HEK293 (cell line): ENCODE results near the gene SCFD1.
A peak's percentile ranks its signal among the peaks of the same experiment; 100 is the strongest.
"Not testable (repeated sequence)": the region's sequence is repeated elsewhere in the genome, so short reads cannot be mapped to it uniquely, and the experiment has no call there.

Experiments
- CTCF ChIA-PET: fragments of 350-600 bp; formaldehyde crosslinking; extraction: SDS; loops from one replicate; lab custom pipeline; 2021; ENCODE audit warnings: antibody characterized with exemption; lab: Yijun Ruan, JAX
- POLR2A ChIA-PET: fragments of 300-600 bp; formaldehyde crosslinking; extraction: SDS; loops from one replicate; lab custom pipeline; 2020; ENCODE audit warnings: antibody characterized with exemption, inconsistent platforms; lab: Yijun Ruan, JAX
- H3K27ac ChIP-seq: fragments of 200-500 bp; sonication (Bioruptor generic); 2 replicates; pipeline ENCODE4 v1.5.1; 2014; ENCODE audit warnings: low read depth, low read length, control low read depth, inconsistent platforms; ENCODE audit errors: extremely low read depth
- H3K36me3 ChIP-seq, 2 experiments: fragments of 200-500 bp in 1 of 2; sonication (Bioruptor generic) in 1 of 2; 1 replicate in 1 of 2; 2 replicates in 1 of 2; pipeline ENCODE4 v1.5.1; 2014 to 2017; ENCODE audit warnings: inconsistent platforms in 2 of 2, low read length in 2 of 2; ENCODE audit not compliant: control insufficient read depth in 2 of 2, insufficient read depth in 1 of 2
- H3K4me1 ChIP-seq: fragments of 200-500 bp; sonication (Bioruptor generic); 2 replicates; pipeline ENCODE4 v1.5.1; 2014; ENCODE audit warnings: mild to moderate bottlenecking, low read length, inconsistent platforms; ENCODE audit not compliant: control insufficient read depth, insufficient read depth
- H3K4me3 ChIP-seq: 2 replicates; pipeline ENCODE4 v1.5.1; 2011; ENCODE audit warnings: low read depth, mild to moderate bottlenecking, control low read depth, low read length, moderate library complexity
- H3K9me3 ChIP-seq: fragments of 200-500 bp; sonication (Bioruptor generic); 2 replicates; pipeline ENCODE4 v1.5.1; 2014; ENCODE audit warnings: low read depth, low read length, inconsistent platforms; ENCODE audit not compliant: control insufficient read depth, insufficient read depth
- PRDM1 ChIP-seq: fragments of 450-650 bp; formaldehyde crosslinking; IDR thresholded peaks from 2 replicates; pipeline ENCODE4; 2016; ENCODE audit warnings: missing biosample characterization, missing genetic modification characterization
- WT1 ChIP-seq: fragments of 450-650 bp; formaldehyde crosslinking; IDR thresholded peaks from 2 replicates; pipeline ENCODE4 v1.5.1; 2016; ENCODE audit warnings: missing biosample characterization, missing genetic modification characterization
- ZEB2 ChIP-seq: fragments of 450-650 bp; formaldehyde crosslinking; IDR thresholded peaks from 2 replicates; pipeline ENCODE4 v1.5.1; 2016; ENCODE audit warnings: missing biosample characterization, missing genetic modification characterization
- ZNF10 ChIP-seq: fragments of 450-650 bp; formaldehyde crosslinking; IDR thresholded peaks from 2 replicates; pipeline ENCODE4 v1.5.1; 2017; ENCODE audit warnings: missing biosample characterization, missing genetic modification characterization
- ZNF146 ChIP-seq: fragments of 450-650 bp; formaldehyde crosslinking; IDR thresholded peaks from 2 replicates; pipeline ENCODE4 v1.5.1; 2016; ENCODE audit warnings: missing biosample characterization, missing genetic modification characterization
- ZNF292 ChIP-seq: fragments of 450-650 bp; formaldehyde crosslinking; IDR thresholded peaks from 2 replicates; pipeline ENCODE4 v1.5.1; 2016; ENCODE audit warnings: low read depth, missing biosample characterization, missing genetic modification characterization, borderline replicate concordance
- ZNF514 ChIP-seq: fragments of 450-650 bp; formaldehyde crosslinking; IDR thresholded peaks from 2 replicates; pipeline ENCODE4 v1.5.1; 2016; ENCODE audit warnings: missing biosample characterization, missing genetic modification characterization
- ZNF558 ChIP-seq: fragments of 450-650 bp; formaldehyde crosslinking; IDR thresholded peaks from 2 replicates; pipeline ENCODE4 v1.5.1; 2016; ENCODE audit warnings: missing biosample characterization, missing genetic modification characterization
- ZNF626 ChIP-seq: fragments of 450-650 bp; sonication (Bioruptor Pico); formaldehyde crosslinking; IDR thresholded peaks from 2 replicates; pipeline ENCODE4 v1.5.1; 2018; ENCODE audit warnings: missing biosample characterization, missing genetic modification characterization, inconsistent platforms
- ZNF670 ChIP-seq: fragments of 450-650 bp; formaldehyde crosslinking; IDR thresholded peaks from 2 replicates; pipeline ENCODE4 v1.5.1; 2016; ENCODE audit warnings: missing biosample characterization, missing genetic modification characterization, low read depth
- TF ChIP-seq, protein P1 (sequence below): fragments of 450-650 bp; IDR thresholded peaks from 2 replicates; pipeline ENCODE4 v1.5.1; 2018; ENCODE audit warnings: missing biosample characterization, missing genetic modification characterization
- TF ChIP-seq, protein P2 (sequence below): fragments of 450-650 bp; formaldehyde crosslinking; IDR thresholded peaks from 2 replicates; pipeline ENCODE4; 2016; ENCODE audit warnings: missing biosample characterization, missing genetic modification characterization
- TF ChIP-seq, protein P3 (sequence below): fragments of 450-650 bp; formaldehyde crosslinking; IDR thresholded peaks from 2 replicates; pipeline ENCODE4 v1.5.1; 2016; ENCODE audit warnings: missing biosample characterization, missing genetic modification characterization
- TF ChIP-seq, protein P4 (sequence below): fragments of 450-650 bp; formaldehyde crosslinking; IDR thresholded peaks from 2 replicates; pipeline ENCODE4 v1.5.1; 2016; ENCODE audit warnings: missing biosample characterization, missing genetic modification characterization
- TF ChIP-seq, protein P5 (sequence below): fragments of 450-650 bp; formaldehyde crosslinking; IDR thresholded peaks from 2 replicates; pipeline ENCODE4 v1.5.1; 2016; ENCODE audit warnings: missing biosample characterization, missing genetic modification characterization
- TF ChIP-seq, protein P6 (sequence below): fragments of 450-650 bp; formaldehyde crosslinking; optimal IDR thresholded peaks from 2 replicates; pipeline ENCODE3; 2016; ENCODE audit warnings: missing biosample characterization, mild to moderate bottlenecking, missing genetic modification characterization
- TF ChIP-seq, protein P7 (sequence below): fragments of 450-650 bp; IDR thresholded peaks from 2 replicates; pipeline ENCODE4 v1.5.1; 2018; ENCODE audit warnings: missing biosample characterization, mild to moderate bottlenecking, missing genetic modification characterization

The SCFD1 gene

DNA sequence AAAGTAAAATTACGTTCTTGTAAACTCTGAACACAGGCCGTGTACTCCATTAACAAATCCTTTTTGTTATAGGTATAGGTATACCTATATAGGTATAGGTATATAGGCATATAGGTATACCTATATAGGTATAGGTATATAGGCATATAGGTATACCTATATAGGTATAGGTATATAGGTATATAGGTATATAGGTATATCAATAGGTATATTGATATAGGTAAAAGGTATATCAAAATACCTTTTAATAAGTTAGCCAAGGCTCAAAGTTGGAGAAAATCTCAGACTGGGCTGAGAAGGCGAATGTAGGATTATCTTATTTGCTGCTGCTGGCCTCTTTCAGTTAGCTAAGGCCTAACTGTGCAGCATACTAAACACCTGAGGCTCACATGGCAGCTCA is 3.4 kb downstream of the SCFD1 start:
- H3K27ac ChIP-seq = no peak overlapping the region
- no peak for TF ChIP-seq ZNF10 (tag by site-specific recombination)
- peak; percentile 99 for TF ChIP-seq ZEB2 (tag by site-specific recombination)
- TF ChIP-seq, all 188 proteins: peak for 1
- CTCF ChIA-PET = interaction anchor here (0.7 kb wide), 1 partner anchor 362 kb away, joined by 3 read pairs; no protein-coding TSS in a partner anchor
- Histone ChIP-seq H3K9me3 (no peaks in the 10 kb centered on the region), H3K4me1 (peaks cover 4% of the 10 kb centered on the region; the same call in 1 of the 2 replicates), H3K36me3 (peaks cover 6% of the 10 kb centered on the region in 2 experiments), H3K4me3 (no peak overlapping the region)
- POLR2A ChIA-PET = no interaction called here

DNA sequence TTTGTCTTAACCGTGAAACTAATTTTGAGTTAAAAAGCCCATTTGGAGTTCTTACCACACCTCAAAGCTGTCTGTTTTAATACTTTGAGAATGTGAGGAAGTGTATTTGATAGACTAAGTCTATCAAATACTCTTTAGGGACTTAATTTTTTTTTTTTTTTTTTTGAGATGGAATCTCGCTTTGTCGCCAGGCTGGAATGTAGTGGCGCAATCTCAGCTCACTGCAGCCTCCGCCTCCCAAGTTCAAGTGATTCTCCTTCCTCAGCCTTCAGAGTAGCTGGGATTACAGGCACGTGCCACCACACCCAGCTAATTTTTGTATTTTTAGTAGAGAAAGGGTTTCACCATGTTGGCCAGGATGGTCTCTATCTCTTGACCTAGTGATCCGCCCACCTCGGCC is 7.3 kb downstream of the SCFD1 start:
- H3K4me3 ChIP-seq, H3K27ac ChIP-seq, H3K4me1 ChIP-seq, POLR2A ChIA-PET, H3K9me3 ChIP-seq, CTCF ChIA-PET: not testable (repeated sequence)
- peaks cover 20 to 30% of the 10 kb centered on the region in 2 experiments for H3K36me3 ChIP-seq

DNA sequence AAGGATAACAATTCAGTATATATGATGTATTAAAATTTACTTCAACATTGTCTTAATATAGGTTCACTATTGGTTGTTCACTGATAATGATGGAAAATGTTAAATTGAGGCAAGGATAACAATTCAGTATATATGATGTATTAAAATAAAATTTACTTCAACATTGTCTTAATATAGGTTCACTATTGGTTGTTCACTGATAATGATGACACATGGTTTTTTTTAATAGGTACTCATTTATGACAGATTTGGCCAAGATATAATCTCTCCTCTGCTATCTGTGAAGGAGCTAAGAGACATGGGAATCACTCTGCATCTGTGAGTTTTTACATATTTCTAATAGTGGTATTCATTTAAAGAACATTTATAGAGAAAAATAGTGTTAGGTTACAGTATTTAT is 8.1 kb downstream of the SCFD1 start:
- H3K4me3 ChIP-seq = no peak overlapping the region
- no peaks in the 10 kb centered on the region for H3K9me3 ChIP-seq
- peaks cover 21 to 39% of the 10 kb centered on the region in 2 experiments for H3K36me3 ChIP-seq
- H3K27ac ChIP-seq = no peak overlapping the region
- ChIA-PET POLR2A (no interaction called here), CTCF (interaction anchor here (0.6 kb wide), 1 partner anchor 476 kb away, joined by 6 read pairs; no protein-coding TSS in a partner anchor)
- no peaks in the 10 kb centered on the region for H3K4me1 ChIP-seq
- TF ChIP-seq, protein P1, sequence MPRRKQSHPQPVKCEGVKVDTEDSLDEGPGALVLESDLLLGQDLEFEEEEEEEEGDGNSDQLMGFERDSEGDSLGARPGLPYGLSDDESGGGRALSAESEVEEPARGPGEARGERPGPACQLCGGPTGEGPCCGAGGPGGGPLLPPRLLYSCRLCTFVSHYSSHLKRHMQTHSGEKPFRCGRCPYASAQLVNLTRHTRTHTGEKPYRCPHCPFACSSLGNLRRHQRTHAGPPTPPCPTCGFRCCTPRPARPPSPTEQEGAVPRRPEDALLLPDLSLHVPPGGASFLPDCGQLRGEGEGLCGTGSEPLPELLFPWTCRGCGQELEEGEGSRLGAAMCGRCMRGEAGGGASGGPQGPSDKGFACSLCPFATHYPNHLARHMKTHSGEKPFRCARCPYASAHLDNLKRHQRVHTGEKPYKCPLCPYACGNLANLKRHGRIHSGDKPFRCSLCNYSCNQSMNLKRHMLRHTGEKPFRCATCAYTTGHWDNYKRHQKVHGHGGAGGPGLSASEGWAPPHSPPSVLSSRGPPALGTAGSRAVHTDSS = no peak
- TF ChIP-seq, protein P2, sequence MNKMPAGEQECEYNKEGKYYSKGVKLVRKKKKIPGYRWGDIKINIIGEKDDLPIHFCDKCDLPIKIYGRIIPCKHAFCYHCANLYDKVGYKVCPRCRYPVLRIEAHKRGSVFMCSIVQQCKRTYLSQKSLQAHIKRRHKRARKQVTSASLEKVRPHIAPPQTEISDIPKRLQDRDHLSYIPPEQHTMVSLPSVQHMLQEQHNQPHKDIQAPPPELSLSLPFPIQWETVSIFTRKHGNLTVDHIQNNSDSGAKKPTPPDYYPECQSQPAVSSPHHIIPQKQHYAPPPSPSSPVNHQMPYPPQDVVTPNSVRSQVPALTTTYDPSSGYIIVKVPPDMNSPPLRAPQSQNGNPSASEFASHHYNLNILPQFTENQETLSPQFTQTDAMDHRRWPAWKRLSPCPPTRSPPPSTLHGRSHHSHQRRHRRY = no peak
- TF ChIP-seq, protein P3, sequence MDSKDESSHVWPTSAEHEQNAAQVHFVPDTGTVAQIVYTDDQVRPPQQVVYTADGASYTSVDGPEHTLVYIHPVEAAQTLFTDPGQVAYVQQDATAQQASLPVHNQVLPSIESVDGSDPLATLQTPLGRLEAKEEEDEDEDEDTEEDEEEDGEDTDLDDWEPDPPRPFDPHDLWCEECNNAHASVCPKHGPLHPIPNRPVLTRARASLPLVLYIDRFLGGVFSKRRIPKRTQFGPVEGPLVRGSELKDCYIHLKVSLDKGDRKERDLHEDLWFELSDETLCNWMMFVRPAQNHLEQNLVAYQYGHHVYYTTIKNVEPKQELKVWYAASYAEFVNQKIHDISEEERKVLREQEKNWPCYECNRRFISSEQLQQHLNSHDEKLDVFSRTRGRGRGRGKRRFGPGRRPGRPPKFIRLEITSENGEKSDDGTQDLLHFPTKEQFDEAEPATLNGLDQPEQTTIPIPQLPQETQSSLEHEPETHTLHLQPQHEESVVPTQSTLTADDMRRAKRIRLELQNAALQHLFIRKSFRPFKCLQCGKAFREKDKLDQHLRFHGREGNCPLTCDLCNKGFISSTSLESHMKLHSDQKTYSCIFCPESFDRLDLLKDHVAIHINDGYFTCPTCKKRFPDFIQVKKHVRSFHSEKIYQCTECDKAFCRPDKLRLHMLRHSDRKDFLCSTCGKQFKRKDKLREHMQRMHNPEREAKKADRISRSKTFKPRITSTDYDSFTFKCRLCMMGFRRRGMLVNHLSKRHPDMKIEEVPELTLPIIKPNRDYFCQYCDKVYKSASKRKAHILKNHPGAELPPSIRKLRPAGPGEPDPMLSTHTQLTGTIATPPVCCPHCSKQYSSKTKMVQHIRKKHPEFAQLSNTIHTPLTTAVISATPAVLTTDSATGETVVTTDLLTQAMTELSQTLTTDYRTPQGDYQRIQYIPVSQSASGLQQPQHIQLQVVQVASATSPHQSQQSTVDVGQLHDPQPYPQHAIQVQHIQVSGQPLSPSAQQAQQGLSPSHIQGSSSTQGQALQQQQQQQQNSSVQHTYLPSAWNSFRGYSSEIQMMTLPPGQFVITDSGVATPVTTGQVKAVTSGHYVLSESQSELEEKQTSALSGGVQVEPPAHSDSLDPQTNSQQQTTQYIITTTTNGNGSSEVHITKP (tag by site-specific recombination) = no peak
- TF ChIP-seq ZNF670 (tag by site-specific recombination) (no peak), WT1 (no peak), ZNF558 (tag by site-specific recombination) (no peak), ZNF146 (tag by site-specific recombination) (no peak), ZNF292 (tag by site-specific recombination) (no peak), ZNF626 (tag by site-specific recombination) (no peak), ZNF514 (no peak), PRDM1 (tag by site-specific recombination) (no peak)
- TF ChIP-seq, protein P4, sequence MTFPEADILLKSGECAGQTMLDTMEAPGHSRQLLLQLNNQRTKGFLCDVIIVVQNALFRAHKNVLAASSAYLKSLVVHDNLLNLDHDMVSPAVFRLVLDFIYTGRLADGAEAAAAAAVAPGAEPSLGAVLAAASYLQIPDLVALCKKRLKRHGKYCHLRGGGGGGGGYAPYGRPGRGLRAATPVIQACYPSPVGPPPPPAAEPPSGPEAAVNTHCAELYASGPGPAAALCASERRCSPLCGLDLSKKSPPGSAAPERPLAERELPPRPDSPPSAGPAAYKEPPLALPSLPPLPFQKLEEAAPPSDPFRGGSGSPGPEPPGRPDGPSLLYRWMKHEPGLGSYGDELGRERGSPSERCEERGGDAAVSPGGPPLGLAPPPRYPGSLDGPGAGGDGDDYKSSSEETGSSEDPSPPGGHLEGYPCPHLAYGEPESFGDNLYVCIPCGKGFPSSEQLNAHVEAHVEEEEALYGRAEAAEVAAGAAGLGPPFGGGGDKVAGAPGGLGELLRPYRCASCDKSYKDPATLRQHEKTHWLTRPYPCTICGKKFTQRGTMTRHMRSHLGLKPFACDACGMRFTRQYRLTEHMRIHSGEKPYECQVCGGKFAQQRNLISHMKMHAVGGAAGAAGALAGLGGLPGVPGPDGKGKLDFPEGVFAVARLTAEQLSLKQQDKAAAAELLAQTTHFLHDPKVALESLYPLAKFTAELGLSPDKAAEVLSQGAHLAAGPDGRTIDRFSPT (tag by site-specific recombination) = no peak
- TF ChIP-seq, protein P5, sequence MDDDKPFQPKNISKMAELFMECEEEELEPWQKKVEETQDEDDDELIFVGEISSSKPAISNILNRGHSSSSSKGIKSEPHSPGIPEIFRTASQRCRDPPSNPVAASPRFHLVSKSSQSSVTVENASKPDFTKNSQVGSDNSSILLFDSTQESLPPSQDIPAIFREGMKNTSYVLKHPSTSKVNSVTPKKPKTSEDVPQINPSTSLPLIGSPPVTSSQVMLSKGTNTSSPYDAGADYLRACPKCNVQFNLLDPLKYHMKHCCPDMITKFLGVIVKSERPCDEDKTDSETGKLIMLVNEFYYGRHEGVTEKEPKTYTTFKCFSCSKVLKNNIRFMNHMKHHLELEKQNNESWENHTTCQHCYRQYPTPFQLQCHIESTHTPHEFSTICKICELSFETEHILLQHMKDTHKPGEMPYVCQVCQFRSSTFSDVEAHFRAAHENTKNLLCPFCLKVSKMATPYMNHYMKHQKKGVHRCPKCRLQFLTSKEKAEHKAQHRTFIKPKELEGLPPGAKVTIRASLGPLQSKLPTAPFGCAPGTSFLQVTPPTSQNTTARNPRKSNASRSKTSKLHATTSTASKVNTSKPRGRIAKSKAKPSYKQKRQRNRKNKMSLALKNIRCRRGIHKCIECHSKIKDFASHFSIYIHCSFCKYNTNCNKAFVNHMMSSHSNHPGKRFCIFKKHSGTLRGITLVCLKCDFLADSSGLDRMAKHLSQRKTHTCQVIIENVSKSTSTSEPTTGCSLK (tag by site-specific recombination) = no peak
- TF ChIP-seq, protein P6, sequence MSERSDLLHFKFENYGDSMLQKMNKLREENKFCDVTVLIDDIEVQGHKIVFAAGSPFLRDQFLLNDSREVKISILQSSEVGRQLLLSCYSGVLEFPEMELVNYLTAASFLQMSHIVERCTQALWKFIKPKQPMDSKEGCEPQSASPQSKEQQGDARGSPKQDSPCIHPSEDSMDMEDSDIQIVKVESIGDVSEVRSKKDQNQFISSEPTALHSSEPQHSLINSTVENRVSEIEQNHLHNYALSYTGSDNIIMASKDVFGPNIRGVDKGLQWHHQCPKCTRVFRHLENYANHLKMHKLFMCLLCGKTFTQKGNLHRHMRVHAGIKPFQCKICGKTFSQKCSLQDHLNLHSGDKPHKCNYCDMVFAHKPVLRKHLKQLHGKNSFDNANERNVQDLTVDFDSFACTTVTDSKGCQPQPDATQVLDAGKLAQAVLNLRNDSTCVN = no peak
- TF ChIP-seq, protein P7, sequence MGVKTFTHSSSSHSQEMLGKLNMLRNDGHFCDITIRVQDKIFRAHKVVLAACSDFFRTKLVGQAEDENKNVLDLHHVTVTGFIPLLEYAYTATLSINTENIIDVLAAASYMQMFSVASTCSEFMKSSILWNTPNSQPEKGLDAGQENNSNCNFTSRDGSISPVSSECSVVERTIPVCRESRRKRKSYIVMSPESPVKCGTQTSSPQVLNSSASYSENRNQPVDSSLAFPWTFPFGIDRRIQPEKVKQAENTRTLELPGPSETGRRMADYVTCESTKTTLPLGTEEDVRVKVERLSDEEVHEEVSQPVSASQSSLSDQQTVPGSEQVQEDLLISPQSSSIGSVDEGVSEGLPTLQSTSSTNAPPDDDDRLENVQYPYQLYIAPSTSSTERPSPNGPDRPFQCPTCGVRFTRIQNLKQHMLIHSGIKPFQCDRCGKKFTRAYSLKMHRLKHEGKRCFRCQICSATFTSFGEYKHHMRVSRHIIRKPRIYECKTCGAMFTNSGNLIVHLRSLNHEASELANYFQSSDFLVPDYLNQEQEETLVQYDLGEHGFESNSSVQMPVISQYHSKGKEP (tag by site-specific recombination) = no peak
